Smooth muscle cell of the brain vasculature (primary cell): ENCODE measurements around the gene USO1.
"Not testable (repeated sequence)": the region's sequence is repeated elsewhere in the genome, so short reads cannot be mapped to it uniquely, and the experiment has no call there.

Source experiments
- DNase-seq: peaks from one replicate; pipeline ENCODE4 v3.0.0-alpha.2; 2012; ENCODE audit warnings: low read depth, low spot score

Gene USO1

DNA sequence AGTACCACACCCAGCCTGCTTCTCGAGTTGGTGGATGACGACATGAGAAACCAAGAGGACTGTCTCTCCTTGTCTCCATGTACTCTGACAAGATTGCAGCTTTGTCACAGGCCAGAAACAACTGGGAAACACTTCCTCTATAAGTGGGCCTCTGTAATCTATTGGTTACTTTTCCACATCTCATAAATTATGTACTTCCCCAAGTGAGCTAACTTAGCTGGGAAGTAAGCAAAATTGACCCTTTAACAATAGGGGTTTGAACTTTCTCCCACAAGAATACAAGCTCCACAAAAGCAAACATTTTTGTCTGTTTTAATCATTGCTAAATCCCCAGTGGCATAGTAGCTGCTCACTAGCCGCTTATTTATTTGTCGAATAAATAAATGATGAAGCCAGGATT, 14.1 kb upstream of the USO1 start:
- no peak for DNase-seq

DNA sequence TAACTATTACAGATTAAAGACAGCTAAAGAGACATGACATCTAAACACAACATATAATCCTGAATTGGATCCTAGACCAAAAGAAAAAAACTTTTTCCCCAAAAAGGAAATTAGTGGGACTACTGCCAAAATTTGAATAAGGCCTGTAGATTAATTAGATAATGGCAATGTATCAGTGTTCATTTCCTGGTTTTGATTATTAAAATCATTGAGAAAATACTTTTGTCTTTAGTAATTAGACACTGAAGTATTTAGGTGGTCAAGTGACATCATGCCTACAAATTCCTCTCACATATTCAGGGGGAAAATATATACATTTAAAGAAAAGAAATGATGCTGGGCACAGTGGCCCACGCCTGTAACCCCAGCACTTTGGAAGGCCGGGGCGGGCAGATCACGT, 10.4 kb upstream of the USO1 start:
- no peak for DNase-seq

DNA sequence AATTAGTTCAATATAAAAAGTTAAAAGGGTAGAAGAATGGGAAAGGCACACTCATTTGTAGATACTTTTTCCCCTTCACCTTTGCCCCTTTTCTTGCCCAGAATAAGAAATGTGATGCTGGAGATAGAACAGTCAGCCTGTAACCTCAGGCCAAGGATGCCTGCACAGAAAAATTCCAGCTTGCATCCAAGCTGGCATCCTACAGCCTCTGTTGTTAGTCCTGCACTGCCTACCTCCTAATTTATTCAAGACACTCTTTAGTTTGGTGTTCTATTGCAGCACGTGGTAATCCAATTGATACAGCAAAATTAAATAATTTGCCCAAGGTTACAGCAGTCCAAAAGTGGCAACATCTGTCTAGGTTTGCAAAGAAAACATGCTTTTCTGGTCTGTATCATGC, 9.7 kb upstream of the USO1 start:
- no peak for DNase-seq

DNA sequence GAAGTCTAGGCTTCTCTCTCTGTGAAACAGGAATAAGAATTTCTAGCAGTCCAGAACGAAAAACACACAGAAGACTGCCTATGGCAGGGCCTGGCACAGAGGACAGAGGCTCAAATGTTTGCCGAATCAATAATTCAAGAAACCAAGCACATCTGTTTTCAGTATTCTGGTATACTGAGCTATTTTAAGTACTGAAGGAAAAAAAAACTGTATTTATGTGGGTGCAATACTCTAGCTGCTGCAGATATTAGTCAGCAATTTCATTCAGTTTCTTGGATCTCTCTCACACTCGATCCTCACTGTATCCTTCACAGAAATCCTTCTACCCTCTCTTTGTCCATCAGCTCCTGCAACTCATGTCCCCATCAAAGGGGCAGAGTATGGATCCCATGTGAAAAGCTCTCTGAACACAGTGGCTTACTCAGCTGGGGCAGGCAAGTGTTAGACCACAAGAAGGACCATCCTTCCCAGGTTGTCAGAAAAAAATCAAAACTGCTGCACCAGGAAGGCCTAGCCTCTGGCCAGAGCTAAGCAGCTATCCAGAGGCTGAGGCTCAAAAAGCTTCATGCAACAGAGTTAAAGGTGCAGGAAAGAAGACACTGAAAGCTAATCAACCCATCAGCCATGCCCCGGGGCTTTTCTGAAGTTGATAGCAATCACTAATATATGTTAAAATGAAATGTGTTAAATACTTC, 9.1 kb upstream of the USO1 start:
- DNase-seq: no peak

DNA sequence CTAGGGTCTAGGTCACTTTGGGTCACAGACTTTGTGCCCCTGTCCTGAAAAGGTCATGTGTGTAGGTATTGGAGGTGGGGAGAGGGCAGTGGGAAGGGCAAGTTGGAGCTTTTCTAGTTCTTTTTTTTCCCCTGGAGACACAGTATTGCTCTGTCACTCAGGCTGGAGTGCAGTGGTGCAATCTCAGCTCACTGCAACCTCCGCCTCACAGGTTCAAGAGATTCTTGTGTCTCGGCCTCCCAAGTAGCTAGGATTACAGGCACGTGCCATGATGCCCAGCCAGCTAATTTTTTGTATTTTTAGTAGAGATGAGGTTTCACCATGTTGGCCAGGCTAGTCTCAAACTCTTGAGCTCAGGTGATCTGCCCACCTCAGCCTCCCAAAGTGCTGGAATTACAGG, 8.3 kb upstream of the USO1 start:
- DNase-seq: not testable (repeated sequence)

DNA sequence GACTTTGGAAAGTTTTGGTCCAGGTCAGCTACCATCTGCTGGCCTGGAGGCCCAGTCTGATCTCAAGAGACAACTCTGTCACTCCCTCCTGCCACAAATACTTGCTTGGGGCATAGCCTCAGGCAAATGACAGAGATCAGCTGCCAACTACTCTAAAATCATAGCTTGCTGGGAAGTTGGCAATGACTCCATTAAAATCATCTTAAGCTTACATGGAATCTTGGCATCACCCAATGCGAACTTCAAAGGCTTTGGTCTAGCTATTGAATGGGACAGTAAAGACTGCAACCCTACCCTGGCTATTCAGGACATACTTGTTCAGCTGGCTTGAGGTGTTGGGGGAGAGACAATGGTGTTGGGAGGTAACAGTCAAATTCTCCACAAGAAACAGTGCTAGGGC, 7.0 kb upstream of the USO1 start:
- DNase-seq: no peak

DNA sequence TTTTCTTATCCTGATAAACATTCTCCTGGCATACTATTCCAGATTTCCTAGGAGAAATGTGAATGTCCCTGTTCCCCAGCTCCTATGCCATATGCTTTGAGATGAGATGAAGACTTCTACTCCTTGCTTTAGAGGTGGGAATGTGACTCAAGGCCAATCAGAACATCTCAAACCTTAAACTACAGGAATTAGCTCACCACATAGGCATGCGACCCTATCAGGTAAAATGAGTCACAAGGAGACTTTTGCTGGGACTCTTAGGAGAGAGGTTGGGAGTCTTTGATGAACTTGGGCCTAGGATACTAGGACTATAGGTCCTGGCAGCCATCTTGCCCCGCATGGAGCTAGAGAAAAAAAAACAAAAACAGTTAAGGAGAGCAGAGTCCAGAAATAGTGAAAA, 5.8 kb upstream of the USO1 start:
- DNase-seq: no peak

DNA sequence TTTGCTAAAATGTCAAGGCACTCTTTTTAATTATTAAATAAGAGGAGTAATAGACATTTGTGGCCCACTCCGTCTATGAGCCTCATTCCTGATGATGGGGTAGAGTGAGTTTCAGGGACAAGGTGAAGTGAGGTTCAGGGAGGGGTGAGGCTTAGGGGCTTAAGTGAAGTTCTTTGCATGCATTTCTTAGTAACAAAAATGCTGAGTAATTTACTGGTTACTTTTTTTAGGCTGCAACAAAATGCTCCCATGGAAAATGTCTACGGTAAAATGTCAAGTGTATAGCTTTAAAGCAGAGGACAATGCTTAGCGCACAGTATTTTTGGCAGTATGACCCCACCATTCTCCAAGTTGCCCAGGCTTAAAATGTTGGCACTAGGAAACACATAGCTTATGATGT, 2.0 kb upstream of the USO1 start:
- DNase-seq: no peak

DNA sequence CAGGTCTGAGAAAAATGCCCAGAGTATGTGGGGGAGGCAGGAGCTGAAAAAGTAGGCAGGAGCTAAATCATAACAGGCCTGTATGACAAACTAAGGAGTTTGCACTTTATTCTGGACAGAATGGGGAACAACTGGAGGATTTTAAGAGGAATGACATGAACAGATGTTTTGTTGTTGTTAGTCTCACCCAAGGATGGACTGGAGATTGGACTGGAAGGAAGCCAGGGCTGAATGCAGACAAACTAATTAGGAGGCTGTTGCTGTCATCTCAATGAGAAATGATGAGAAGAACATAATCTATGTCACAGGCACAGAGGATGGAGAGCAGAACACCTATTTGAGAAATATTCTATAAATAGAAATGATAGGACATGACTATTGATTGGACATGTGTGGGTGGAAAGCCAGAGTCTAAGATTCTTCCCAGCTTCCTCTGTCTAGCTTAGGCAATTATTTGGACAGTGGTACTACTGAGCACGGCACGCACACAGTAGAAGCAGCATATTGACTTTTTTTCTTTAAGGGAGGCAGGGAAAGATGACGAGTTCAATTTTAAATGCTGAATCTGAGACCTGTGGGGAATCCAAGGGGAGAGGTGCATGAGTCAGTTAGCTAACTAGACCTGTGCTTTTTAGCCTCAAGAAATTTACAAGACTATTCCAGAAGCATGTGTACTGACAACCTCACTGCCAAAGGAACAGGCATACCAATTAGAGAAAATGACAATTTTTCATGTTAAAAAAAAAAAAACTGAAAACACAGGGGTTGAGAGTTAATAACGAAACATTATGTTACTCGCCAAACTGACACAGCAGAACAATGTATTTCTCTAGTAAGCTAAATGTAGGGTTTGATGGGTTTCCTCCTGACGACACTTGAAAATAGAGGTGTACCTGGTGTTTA, 963 bp upstream of the USO1 start:
- no peak for DNase-seq

DNA sequence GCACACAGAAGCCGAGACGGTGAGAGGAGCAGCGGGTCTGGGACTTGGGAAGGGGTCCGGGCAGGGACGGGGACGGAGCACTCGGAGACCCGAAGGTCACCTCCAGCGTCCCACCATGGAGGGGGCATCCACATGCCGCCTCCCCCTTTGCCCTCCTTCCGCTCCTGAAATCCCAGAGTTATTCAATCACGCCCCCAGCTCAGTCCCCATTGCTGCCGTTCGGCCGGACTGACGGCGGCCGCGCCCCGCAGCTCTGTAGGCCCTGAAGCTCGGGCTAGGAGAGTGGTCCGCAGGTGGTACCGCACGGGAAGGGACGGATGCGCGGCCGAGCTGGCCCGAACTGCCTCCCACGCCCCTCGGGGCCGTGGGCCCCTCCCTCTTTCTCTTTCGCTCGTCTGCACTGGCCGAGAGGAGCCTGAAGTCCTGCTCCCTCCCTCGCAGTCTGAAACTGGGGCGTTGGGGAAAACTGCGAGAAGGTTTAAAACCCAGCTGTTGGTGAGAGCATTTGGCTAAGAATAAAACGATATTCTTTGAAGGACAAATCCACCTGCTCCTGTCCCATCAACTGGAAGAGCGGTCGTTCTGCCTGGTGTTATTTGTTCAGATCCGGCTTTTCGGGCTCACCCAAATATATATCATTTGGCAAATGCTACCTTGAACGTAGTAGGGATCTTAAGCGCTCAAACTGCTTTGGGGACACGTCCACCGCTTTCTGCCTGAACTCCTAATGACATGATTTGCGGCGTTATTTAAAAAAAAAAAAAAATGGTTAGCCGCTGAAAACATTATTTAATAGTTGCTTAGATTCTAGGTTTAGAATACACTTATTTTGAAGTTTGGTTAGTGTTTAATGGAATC, 719 bp downstream of the USO1 start:
- DNase-seq: no peak

DNA sequence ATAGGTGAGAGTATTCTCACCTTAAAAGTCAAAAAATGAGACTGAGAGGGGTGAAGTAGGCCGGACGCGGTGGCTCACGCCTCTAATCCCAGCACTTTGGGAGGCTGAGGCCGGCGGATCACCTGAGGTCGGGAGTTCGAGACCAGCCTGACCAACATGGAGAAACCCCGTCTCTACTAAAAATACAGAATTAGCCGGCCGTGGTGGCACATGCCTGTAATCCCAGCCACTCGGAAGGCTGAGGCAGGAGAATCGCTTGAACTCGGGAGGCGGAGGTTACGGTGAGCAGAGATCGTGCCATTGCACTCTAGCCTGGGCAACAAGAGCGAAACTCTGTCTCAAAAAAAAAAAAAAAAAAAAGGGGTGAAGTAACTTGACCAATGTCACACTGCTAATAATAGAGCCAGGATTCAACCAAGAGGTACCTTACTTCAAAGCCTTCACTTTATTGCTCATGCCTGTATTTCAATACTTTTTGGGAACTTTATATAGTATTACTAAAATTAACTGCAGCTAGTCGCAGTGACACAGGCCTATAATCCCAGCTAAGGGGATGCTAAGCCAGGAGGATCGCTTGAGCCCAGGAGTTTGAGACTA, 1.7 kb downstream of the USO1 start:
- not testable (repeated sequence) for DNase-seq

DNA sequence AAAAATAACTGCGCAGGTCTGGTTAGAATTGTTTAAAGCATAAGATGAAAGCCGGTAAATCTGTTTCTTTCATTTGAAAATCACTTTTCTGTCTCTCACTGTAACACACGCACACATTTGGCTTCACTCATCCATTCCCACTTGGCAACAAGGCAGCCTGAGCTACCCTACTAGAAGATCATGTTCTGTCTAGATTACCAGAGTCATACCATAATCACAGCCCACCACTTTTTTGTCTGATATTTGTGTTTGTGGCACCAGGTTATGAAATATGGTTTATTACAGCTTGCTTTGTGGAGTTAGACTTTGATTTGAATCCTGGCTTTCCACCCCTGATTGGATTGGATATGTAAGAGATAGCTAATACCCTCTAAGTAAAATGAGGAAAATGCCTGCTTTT, 2.2 kb downstream of the USO1 start:
- DNase-seq: no peak

DNA sequence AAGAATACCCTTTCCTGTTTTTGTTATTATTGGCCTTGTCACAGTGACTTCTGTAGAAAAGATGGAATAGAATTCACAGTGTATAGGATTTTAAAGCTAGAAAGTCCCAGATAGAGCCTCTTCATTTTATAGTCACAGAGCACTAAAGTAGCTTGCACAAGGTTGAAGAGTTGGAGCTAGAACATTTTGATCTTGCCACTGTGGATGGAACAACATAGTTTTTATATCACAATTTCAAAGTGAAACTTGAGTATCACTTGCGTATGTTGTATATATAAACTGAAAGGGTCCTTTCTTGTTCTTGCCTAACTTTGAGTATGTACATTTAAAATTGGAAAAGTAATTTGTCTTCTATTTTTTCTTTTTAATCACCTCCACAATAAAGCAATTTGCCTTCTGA, 2.7 kb downstream of the USO1 start:
- no peak for DNase-seq

DNA sequence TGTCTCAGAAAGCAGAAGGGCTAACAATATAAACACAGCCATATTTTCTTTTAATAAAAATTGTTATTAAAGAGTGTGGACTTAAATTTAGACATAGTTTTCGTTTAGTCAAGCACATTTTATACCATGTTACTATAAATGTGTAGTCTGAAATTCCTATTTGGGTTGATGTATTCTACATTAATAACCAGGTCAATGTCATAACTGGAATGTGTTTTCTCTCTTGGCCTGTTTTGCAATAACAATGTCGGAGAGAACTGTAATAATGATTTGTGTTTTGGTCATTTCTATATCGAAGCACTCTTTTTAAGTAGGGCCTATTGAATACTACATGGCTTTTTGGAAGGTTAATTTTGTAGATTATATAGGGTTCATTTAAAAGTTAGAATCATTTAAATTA, 5.5 kb downstream of the USO1 start:
- DNase-seq: no peak

DNA sequence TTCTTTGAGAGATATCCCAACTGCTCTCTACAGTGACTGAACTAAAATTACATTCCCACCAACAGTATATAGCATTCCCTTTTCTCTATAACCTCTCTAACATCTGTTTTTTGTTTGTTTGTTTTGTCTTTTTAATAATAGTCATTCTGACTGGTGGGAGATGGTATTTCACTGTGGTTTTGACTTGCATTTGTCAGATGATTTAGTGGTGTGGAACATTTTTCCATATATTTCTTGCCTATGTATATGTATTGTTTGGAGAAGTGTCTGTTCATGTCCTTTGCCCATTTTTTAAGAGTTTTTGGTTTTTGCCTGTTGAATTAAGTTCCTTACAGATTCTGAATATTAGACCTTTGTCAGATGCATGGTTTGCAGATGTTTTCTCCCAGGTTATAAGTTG, 9.0 kb downstream of the USO1 start:
- no peak for DNase-seq

DNA sequence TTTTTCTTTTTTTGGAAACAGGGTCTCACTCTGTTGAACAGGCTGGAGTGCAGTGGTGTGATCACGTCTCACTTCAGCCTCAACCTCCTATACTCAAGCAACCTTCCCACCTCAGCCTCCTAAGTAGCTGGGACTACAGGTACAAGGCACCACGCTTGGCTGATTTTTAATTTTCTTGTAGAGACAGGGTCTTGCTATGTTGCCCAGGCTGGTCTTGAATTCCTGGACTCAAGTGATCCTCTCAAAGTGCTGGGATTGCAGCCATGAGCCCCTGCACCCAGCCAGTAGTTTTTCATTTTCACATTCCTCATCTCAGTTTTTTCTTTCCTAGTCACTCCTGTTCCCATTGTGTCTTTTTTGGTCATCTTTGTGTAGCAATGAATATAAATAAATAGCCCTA, 11.1 kb downstream of the USO1 start:
- DNase-seq: no peak

DNA sequence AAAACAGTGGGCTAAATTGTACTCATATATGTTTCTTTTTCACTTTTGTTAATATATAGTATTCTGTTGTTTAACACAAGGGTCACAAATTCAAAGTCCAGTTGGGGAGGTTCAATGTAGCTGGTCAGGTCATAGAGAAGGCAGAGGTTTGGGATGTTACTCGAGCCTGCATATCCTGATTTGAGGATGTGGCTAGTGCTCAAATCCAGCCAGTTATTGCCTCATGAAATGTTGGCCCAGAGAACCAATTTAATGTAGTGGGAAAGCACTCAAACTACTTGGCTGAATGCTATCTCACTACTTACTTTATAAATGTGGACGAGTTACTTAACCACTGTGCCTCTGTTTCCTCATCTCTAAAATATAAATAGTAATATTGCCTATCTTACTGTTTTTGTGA, 12.5 kb downstream of the USO1 start:
- no peak for DNase-seq

DNA sequence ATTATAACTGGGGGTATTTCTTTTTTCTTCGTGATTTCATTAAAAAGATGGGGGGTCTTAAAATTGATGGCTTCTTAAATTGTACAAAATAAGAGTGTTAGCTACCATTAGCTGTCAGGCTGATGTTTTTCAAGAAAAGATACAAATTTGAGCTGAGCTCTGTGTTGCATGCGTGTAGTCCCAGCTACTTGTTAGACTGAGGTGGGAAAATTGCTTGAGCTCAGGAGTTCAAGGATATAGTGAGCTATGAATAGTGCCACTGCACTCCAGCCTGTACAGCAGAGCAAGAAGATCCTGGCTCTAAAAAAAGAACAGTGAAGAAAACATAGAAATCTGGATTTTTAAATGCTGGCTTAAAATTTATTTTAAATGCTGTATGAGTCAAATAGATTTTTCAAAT, 13.0 kb downstream of the USO1 start:
- no peak for DNase-seq

DNA sequence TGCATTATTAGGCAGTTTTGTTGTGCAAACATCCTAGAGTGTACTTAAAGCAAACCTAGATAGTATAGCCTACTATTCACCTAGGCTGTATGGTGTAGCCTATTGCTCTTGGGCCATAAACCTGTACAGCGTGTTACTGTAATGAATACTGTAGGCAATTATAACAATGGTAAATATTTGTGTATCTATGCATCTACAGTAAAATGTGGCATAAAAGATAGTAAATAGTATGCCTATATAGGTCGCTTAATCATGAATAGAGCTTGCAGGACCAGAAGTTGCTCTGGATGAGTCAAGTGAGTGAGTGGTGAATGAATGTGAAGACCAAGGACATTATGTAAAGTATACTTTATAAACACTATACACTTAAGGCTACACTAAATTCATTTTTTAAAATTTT, 16.6 kb downstream of the USO1 start:
- no peak for DNase-seq

DNA sequence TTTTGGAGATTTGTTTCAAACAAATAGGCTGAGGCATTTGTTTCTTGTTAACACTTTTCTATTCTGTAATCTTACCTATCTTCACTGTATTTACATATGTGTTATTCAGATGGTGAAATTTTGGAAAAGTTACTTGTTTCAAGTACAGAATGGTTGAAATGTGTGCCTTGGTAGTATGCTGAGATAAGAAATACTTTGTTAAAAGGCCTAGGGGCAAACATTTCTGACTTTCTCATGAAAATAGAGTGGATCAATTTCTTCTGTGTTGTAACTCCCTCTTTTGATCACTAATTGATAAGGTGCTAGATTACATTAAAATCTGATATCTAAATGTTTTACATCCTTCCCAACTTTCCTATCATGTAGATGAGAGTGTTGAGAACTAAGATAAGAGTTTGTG, 18.1 kb downstream of the USO1 start:
- DNase-seq: no peak

DNA sequence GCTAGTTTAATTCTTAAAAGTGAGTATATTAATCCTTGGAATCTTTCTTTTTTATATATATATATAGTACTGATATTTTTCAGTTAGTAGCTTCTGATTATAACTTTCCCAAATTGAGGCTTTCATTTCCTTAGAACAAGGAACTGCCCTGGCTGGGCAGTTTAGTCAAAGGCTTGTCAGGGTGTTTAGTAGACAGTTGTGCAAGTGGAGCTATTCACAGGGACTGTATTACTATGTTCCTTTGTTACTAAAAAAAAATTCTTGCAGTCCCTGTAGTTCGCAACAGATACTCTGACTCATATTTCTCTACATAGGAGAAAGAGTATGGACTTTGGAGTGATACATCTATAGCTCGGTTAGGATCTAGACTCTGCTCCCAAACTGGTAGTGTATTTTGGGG, 20.8 kb downstream of the USO1 start:
- no peak for DNase-seq

DNA sequence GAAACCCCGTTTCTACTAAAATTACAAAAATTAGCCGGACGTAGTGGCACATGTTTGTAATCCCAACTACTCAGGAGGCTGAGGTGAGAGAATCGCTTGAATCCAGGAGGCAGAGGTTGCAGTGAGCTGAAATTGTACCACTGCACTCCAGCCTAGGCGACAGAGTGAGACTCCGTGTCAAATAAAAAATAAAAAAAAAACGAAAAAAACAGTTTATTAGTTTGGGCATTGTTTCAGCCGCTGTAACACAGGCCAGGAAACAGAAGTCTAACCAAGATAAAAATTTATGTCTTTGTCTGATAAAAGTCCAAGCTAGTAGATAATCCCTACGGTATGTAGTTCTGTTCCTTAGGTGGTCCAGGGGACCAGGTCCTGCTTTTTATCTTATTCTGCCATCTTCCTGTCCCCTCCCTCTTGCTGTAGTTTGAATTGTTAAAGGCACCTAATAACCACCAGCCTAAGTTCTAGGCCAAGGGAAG, 21.4 kb downstream of the USO1 start:
- DNase-seq: no peak
